ENCODE results near the gene CLDN15. TPM values are rescaled to one million over a fixed set of nuclear protein-coding genes. Genes with fewer than 3 reads are reported as not detected.

Gene CLDN15
- total RNA-seq, 2 experiments from 2014 or later: 12.6 to 15.2 TPM

GRCh38 chr7:101238226-101239182 is 902 bp upstream of the CLDN15 start:
- intact Hi-C loops (cut with DNase I, micrococcal nuclease): no loop called here
- Mint-ChIP-seq H3K4me1 (ENCODE audit: low read depth) (peaks cover 10% of the 10 kb centered on the region), H3K4me3 (no peak overlapping the region), H3K27me3 (no peaks in the 10 kb centered on the region), H3K27ac (no peak overlapping the region), H3K9me3 (no peaks in the 10 kb centered on the region), H3K36me3 (ENCODE audit: low read depth) (peaks cover 19% of the 10 kb centered on the region)
- H3K9me3 ChIP-seq (ENCODE audit: control insufficient read depth in 1 of 2, insufficient read depth in 1 of 2, low read length in 2 of 2): no peaks in the 10 kb centered on the region
- H3K36me3 ChIP-seq (ENCODE audit: insufficient read depth, low read length): peaks cover 51% of the 10 kb centered on the region
- ChIA-PET CTCF (no interaction called here), POLR2A (interaction anchor here (0.7 kb wide), 1 partner anchor 1247 kb away, joined by 3 read pairs; no protein-coding TSS in a partner anchor)
- TF ChIP-seq, protein P1, sequence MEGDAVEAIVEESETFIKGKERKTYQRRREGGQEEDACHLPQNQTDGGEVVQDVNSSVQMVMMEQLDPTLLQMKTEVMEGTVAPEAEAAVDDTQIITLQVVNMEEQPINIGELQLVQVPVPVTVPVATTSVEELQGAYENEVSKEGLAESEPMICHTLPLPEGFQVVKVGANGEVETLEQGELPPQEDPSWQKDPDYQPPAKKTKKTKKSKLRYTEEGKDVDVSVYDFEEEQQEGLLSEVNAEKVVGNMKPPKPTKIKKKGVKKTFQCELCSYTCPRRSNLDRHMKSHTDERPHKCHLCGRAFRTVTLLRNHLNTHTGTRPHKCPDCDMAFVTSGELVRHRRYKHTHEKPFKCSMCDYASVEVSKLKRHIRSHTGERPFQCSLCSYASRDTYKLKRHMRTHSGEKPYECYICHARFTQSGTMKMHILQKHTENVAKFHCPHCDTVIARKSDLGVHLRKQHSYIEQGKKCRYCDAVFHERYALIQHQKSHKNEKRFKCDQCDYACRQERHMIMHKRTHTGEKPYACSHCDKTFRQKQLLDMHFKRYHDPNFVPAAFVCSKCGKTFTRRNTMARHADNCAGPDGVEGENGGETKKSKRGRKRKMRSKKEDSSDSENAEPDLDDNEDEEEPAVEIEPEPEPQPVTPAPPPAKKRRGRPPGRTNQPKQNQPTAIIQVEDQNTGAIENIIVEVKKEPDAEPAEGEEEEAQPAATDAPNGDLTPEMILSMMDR (IDR thresholded peaks at IDR 0.05): no peak
- DNase-seq (no peak), ATAC-seq (ENCODE audit: poor library complexity) (no peak)
- H3K27me3 ChIP-seq (ENCODE audit: control insufficient read depth in 1 of 2, insufficient read depth in 2 of 2, low read length in 2 of 2): no peaks in the 10 kb centered on the region
- no peak overlapping the region for H3K4me3 ChIP-seq (ENCODE audit: low read length)
- H3K4me1 ChIP-seq (ENCODE audit: insufficient read depth, low read length): peaks cover 6% of the 10 kb centered on the region
- no peak overlapping the region for H3K27ac ChIP-seq (ENCODE audit: low read depth in 1 of 2, low read length in 2 of 2)

DNA sequence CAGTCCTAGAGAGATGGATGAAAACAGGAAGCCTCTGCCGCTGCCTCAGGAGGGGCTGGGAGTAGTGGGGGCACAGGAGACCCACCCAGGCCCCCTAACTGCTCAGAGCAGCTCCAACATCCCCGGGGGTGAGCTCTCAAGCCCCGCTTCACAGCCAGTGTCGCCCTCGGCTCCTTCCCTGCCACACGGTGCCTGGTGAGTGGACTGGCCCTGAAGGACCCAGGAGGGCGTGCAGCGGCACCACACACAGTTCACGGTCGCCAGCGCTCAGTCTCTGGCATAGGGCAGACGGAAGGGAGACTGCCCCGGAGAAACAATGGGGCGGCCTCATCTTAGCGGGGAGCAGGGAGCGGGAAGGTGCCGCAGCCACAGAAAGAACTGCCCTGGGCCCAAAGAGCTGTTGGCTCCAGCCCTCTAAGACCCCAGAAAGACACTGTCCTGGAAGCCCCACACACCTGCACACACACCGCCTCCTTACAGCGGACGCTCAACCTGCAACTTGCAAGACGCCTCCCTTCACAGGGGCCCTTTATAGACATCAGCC is 1.2 kb downstream of the CLDN15 start:
- no peaks in the 10 kb centered on the region for H3K9me3 Mint-ChIP-seq
- H3K27ac Mint-ChIP-seq: no peak overlapping the region
- DNase-seq (no peak), ATAC-seq (ENCODE audit: poor library complexity) (no peak)
- ChIA-PET CTCF (no interaction called here), POLR2A (interaction anchor here (1.2 kb wide), 1 partner anchor 18 kb away, joined by 4 read pairs; the partner anchor contains the start of genes PLOD3 and ZNHIT1)
- H3K4me3 Mint-ChIP-seq: no peak overlapping the region
- Histone ChIP-seq H3K4me3 (ENCODE audit: low read length) (no peak overlapping the region), H3K36me3 (ENCODE audit: insufficient read depth, low read length) (peaks cover 48% of the 10 kb centered on the region), H3K9me3 (ENCODE audit: control insufficient read depth in 1 of 2, insufficient read depth in 1 of 2, low read length in 2 of 2) (no peaks in the 10 kb centered on the region), H3K27me3 (ENCODE audit: control insufficient read depth in 1 of 2, insufficient read depth in 2 of 2, low read length in 2 of 2) (no peaks in the 10 kb centered on the region), H3K4me1 (ENCODE audit: insufficient read depth, low read length) (peaks cover 3% of the 10 kb centered on the region), H3K27ac (ENCODE audit: low read depth in 1 of 2, low read length in 2 of 2) (no peak overlapping the region)
- intact Hi-C loops (cut with DNase I, micrococcal nuclease): no loop called here
- TF ChIP-seq, protein P1 (IDR thresholded peaks at IDR 0.05): no peak
- peaks cover 19% of the 10 kb centered on the region for H3K36me3 Mint-ChIP-seq (ENCODE audit: low read depth)
- H3K4me1 Mint-ChIP-seq (ENCODE audit: low read depth): peaks cover 4% of the 10 kb centered on the region
- H3K27me3 Mint-ChIP-seq: no peaks in the 10 kb centered on the region

- no peak for DNase-seq
- ChIA-PET POLR2A (interaction anchor here (0.9 to 1.5 kb wide), 2 partner anchors 9 to 18 kb away, joined by 3 to 5 read pairs; partner anchors contain the start of gene PLOD3), CTCF (interaction anchor here (1.1 to 2.0 kb wide), 3 partner anchors 8 to 47 kb away, joined by 3 to 7 read pairs (median 5); partner anchors contain the start of gene PLOD3)
- H3K27me3 Mint-ChIP-seq: no peaks in the 10 kb centered on the region
- H3K9me3 Mint-ChIP-seq: no peaks in the 10 kb centered on the region
- peaks cover 41% of the 10 kb centered on the region for H3K36me3 ChIP-seq (ENCODE audit: insufficient read depth, low read length)
- intact Hi-C loops (cut with DNase I, micrococcal nuclease): no loop called here
- TF ChIP-seq, protein P1 (IDR thresholded peaks at IDR 0.05): no peak
- H3K4me3 Mint-ChIP-seq: no peak overlapping the region
- H3K27ac Mint-ChIP-seq: no peak overlapping the region
- H3K27ac ChIP-seq (ENCODE audit: low read depth in 1 of 2, low read length in 2 of 2): no peak overlapping the region
- peaks cover 4% of the 10 kb centered on the region for H3K4me1 Mint-ChIP-seq (ENCODE audit: low read depth)
- peaks cover 18% of the 10 kb centered on the region for H3K36me3 Mint-ChIP-seq (ENCODE audit: low read depth)
- ATAC-seq (ENCODE audit: poor library complexity): no peak
- H3K27me3 ChIP-seq (ENCODE audit: control insufficient read depth in 1 of 2, insufficient read depth in 2 of 2, low read length in 2 of 2): no peaks in the 10 kb centered on the region
- no peak overlapping the region for H3K4me3 ChIP-seq (ENCODE audit: low read length)
- H3K4me1 ChIP-seq (ENCODE audit: insufficient read depth, low read length): peaks cover 3% of the 10 kb centered on the region
- H3K9me3 ChIP-seq (ENCODE audit: control insufficient read depth in 1 of 2, insufficient read depth in 1 of 2, low read length in 2 of 2): no peaks in the 10 kb centered on the region
Measured at GRCh38 chr7:101235522-101235921, 2.1 kb downstream of the CLDN15 start.

Data from CD4-positive, alpha-beta T cell (primary cell).